ENCODE data around the gene VAPA.

- TF ChIP-seq, protein P1, sequence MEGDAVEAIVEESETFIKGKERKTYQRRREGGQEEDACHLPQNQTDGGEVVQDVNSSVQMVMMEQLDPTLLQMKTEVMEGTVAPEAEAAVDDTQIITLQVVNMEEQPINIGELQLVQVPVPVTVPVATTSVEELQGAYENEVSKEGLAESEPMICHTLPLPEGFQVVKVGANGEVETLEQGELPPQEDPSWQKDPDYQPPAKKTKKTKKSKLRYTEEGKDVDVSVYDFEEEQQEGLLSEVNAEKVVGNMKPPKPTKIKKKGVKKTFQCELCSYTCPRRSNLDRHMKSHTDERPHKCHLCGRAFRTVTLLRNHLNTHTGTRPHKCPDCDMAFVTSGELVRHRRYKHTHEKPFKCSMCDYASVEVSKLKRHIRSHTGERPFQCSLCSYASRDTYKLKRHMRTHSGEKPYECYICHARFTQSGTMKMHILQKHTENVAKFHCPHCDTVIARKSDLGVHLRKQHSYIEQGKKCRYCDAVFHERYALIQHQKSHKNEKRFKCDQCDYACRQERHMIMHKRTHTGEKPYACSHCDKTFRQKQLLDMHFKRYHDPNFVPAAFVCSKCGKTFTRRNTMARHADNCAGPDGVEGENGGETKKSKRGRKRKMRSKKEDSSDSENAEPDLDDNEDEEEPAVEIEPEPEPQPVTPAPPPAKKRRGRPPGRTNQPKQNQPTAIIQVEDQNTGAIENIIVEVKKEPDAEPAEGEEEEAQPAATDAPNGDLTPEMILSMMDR (IDR thresholded peaks at IDR 0.05), result no peak
- no peak for TF ChIP-seq POLR2A (IDR thresholded peaks at IDR 0.05)
Measured at GRCh38 chr18:9910071-9910470, 3.7 kb upstream of the VAPA start.

All from lower leg skin (tissue), 3 donors.